GM19455 (cell line): ENCODE results near the gene MAPKBP1.

Experiments used
- ATAC-seq: cut with Tn5 transposase; IDR thresholded peaks from one replicate; pipeline ENCODE4 v1.9.1; 2021; ENCODE audit not compliant: unreplicated experiment

Gene MAPKBP1

GRCh38 chr15:41780727-41781126 lies 6.4 kb downstream of the MAPKBP1 start:
- no peak for ATAC-seq

DNA sequence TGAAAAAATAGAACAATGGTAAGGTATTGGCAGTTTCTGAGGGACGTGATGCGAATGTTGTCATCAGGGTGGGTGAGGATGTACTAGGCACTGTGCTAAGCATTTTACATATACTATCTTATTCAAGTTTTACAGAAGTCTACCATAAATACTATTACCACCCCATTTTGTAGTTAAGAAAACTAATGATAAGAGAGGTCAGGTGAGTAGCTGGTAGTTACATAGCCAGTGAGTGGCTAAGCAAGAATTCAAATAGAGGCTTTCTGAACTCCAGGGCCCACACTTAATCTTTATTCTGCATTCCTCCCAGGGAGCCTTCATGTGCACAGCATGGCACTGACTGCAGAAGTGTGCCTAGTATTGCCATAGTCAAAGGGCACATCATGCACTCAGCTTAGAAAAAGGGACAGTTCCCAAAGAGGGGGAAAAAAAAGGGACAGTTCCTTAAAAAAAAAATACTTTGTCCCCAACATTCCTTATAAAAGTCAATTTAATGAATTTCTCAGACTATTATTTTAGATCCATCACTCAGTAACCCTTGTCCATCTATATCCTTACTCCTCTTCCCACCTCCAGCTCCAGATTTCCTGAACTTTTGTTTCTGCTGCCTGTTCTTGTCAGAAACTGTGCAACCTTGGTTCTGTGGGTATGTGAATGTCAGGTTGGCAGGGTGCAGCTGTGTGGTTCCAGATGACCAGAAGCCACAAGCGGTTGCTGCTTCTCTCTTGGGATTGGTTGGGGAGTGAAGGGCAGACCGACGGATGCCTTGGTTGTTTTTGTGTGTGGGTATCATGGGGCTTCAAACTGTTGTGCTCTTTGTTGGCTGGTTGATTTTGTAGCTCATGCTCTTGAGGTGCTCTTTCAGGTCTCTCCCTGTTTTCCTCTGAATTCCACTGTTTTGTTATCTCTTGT lies 8.3 kb downstream of the MAPKBP1 start:
- ATAC-seq, result no peak

GRCh38 chr15:41783296-41783695 lies 9.0 kb downstream of the MAPKBP1 start:
- ATAC-seq, result no peak

GRCh38 chr15:41788262-41788661 lies 14.0 kb downstream of the MAPKBP1 start:
- no peak for ATAC-seq

- no peak for ATAC-seq
These were observed 15.0 kb downstream of the MAPKBP1 start for GRCh38 chr15:41789236-41789635.

DNA sequence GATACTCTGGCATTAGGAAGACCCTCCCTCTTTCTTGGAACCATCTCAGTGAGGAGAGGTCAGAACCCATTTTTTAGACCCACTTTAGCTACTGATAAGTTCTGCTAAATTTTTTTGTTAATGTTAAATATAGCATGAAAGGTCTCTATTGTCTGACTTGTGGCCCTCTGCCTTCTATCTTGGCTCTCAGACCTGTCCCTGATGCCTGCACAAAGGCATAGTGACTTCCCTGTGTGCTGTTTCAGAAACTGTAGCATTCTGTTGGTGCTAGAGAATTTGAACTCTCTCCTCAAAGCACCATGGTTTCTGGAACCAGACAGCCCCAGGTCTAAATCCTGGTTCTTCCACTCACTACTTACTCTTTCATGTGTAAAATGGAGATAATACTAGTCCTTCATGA lies 15.4 kb downstream of the MAPKBP1 start:
- no peak for ATAC-seq

DNA sequence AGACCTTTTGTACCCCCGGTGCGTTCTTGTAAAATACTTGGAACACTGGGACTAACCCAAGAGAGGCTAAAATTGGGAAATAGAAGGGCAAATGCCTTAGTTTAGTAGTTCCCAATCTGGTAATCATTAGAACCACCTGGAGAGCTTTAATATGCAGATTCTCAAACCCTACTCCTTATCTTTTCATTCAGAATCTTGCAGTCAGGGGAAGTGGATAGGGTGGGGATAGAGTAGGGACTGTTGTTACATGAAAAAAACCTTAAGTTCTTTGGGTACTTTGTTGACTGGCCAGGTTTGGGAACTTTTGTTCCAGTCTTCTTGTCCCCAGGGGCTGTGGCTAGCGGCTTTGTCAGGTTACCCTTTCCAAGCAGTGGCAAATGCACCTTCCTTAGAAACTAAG lies 15.9 kb downstream of the MAPKBP1 start:
- ATAC-seq, result no peak

DNA sequence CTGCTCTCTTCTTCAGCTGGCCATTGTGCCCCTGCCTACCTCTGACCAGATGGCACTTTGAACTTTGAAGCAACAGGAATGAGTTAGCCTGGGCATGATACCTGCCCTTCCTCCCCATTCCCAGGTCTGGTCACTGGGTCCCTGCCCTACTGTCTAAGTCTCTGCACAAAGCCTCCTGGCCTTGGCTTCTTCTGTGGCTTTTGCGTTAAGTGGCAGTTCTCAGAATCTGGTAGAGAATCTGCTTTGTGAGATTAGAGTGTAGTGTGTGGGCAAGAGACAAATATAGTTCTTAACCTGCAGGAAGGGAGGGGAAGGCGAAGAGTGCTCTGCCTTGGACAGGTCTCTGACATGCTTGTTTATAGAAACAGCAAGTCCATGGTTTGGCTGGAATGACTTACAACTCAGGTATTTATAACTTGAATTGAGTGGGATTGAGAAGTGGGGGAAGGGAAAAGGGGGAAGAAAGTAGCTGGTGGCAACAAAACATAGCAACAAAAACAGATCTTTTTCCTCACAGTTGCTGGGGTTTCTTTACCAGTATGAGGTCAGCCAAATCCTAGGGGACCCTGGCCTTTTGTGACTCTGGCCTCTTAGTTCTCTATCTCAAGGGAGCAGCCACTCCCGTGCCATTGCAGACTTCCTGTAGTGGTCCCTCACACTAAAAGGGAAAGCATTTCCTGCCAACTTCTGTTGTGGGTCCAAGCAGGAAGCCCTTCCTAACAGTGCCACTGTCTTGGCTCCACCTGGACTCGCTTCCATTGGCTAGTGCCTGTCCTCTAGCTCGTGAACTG lies 16.7 kb downstream of the MAPKBP1 start:
- ATAC-seq, result no peak

DNA sequence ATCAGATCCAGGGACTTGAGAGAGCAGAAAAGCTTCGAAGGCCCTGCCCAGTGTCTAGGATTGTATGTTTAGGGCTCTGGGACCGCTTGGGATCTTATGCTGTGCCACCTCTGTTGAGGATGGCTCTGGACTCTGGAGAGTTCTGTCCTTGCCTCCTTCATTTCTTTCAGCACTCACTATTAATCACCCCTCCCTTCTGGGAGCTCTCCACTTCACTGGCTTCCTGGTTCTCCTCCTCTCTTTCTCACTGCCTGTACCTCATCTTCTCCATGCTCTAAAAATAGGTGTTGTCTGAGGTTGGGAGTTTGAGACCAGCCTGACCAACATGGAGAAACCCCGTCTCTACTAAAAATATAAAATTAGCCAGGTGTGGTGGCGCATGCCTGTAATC lies 17.3 kb downstream of the MAPKBP1 start:
- no peak for ATAC-seq

DNA sequence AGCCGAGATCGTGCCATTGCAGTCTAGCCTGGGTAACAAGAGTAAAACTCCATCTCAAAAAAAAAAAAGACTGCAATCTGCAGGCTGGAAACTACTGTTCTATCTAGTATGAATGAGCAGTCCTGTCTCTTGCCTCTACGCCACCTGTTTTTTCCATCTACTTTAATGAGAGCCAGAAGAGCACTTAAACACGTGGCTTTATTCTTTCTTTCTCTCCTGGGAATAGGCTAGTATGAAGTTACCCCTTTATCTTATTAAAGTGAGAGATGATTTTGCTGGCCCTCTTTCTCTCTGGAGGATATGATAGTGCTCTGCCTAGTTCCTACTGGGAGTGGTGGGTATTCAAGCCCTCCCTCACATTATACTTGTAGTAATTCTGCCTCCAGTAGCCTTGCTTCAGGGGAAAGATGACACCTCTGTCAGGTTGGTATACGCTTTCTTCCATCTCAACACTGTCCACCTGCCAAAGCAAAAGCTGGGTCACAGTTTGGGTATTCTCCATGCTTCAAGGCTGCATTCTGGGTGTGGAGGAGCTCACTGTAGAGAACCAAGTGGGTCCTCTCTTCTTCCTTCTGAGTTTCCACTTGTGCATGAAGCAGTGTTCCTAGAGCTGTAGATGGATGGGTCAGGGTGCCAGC lies 17.8 kb downstream of the MAPKBP1 start:
- no peak for ATAC-seq

GRCh38 chr15:41794081-41794480 lies 19.8 kb downstream of the MAPKBP1 start:
- ATAC-seq, result no peak

DNA sequence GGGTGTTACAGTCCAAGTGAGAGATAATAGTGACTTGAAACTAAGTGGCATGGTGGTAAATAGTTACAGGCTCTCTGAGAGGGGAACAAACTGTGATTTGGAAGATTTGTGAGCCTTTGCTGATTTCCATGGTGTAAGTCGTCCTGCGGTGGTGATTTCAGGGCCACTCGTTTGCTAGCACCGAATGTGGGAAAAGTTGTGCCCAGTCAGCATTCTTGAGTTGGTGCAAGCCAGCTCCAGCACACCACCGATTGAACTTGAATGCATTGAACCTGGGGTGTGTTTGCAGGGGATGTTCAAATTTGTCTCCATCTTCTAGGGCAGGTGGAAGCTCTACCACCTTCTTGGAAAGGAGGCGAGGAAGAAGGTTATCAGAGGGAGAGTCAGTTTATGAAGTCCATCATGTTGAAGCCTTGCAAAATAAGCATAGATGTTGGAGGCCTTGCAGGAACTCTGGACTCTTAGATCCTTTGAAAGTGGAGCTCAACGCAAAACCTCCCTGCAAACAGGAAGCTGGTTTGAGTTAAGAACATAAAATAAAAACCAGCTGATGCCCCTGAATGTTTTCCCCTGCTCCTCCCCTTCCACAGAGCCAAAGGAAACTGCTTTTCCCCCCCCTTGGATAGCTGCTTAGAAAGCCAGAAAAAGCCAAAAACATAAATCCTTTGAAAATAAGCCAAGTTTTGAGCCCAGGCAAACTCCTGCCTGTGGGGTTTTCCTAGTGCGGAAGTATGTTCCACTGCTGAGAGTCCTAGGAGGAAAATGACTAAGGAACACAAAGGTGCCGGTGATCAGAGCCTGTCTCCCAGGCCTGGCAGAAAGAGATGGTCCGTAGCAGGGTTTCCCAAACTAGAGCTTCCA lies 21.9 kb downstream of the MAPKBP1 start:
- ATAC-seq, result no peak

GRCh38 chr15:41797201-41797944 lies 23.1 kb downstream of the MAPKBP1 start:
- ATAC-seq, result no peak

- no peak for ATAC-seq
These were observed 24.6 kb downstream of the MAPKBP1 start for GRCh38 chr15:41798607-41799487.

DNA sequence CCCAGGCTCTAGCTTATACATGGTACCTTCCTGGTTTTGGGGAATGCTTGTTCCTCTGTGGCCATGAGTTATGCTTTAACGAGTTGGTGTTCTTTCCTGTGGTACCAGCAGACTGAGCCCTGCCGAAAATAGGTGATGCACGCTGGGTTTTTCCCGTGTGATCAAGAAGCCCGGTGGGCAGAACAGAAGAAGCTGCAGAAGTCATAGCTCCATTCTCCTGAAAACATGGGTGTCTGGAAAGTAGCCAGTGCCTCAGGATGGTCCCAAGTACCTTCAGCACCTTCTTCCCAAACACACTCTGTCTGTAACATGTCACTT lies 25.2 kb downstream of the MAPKBP1 start:
- no peak for ATAC-seq

GRCh38 chr15:41801185-41801584 lies 26.9 kb downstream of the MAPKBP1 start:
- ATAC-seq, result no peak

DNA sequence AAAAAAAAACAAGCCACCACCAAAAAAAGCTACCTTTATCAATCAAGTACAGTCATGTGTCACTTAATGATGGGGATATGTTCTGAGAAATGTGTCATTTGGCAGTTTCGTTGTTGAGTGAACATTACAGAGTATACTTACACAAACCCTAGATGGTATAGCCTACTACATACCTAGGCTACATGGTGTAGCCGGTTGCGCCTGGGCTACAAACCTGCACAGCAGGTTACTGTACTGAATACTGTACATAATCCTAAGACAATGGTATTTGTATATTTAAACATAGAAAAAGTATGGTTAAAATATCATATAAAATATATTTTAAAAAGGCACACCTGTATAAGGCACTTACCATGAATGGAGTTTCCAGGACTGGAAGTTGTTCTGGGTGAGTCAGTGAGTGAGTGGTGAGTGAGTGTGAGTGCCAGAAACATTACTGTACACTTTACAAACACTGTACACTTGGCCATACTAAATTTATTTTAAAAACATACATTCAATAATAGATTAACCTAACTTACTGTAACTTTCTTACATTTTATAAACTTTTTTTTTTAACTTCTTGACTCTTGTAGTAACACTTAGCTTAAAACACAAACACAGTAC lies 27.7 kb downstream of the MAPKBP1 start:
- no peak for ATAC-seq

DNA sequence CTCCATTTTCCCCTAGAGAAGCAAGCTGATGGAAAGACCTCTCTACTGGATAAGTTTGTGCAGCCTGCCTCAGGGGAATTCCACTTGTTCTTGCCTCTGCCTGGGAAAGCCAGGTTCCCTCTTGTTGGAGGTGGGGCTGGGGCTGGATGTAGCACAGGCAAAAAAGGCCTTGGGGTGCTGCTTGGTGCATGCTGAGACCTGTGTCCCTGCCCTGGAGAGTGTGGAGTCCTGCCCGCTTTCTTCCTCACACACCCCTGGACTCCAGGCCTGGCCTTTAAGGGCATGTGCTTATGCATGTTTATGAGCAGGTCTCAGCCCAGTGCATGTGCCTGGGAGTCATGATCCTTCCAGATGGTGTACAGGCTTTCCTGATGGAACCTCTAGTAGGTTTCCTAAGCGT lies 30.1 kb downstream of the MAPKBP1 start:
- no peak for ATAC-seq
